Fibroblast of gingiva (primary cell): ENCODE data around the gene MPZL1.
"Not testable (repeated sequence)": the region's sequence is repeated elsewhere in the genome, so short reads cannot be mapped to it uniquely, and the experiment has no call there.

Source experiments
- DNase-seq: peaks from one replicate; pipeline ENCODE4 v3.0.0-alpha.2; 2011; ENCODE audit warnings: low read depth

Gene MPZL1

GRCh38 chr1:167719715-167720421 lies 1.9 kb upstream of the MPZL1 start:
- DNase-seq, result not testable (repeated sequence)

GRCh38 chr1:167720965-167721616 lies 691 bp upstream of the MPZL1 start:
- peak; percentile 69 for DNase-seq

GRCh38 chr1:167722152-167722869 lies 529 bp downstream of the MPZL1 start:
- DNase-seq, result no peak

GRCh38 chr1:167722870-167723251 lies 1.1 kb downstream of the MPZL1 start:
- no peak for DNase-seq

GRCh38 chr1:167723707-167724323 lies 2.0 kb downstream of the MPZL1 start:
- no peak for DNase-seq

- no peak for DNase-seq
These were observed 4.2 kb downstream of the MPZL1 start for GRCh38 chr1:167726008-167726407.

GRCh38 chr1:167728818-167729410 lies 7.1 kb downstream of the MPZL1 start:
- DNase-seq, result no peak

- no peak for DNase-seq
These were observed 12.4 kb downstream of the MPZL1 start for GRCh38 chr1:167734227-167734626.

- DNase-seq, result no peak
These were observed 13.1 kb downstream of the MPZL1 start for GRCh38 chr1:167734841-167735240.

- DNase-seq, result no peak
These were observed 15.4 kb downstream of the MPZL1 start for GRCh38 chr1:167737169-167737568.

GRCh38 chr1:167738158-167738557 lies 16.4 kb downstream of the MPZL1 start:
- no peak for DNase-seq

GRCh38 chr1:167739752-167740151 lies 18.0 kb downstream of the MPZL1 start:
- no peak for DNase-seq

- not testable (repeated sequence) for DNase-seq
These were observed 19.3 kb downstream of the MPZL1 start for GRCh38 chr1:167741103-167741502.

GRCh38 chr1:167742392-167743057 lies 20.7 kb downstream of the MPZL1 start:
- not testable (repeated sequence) for DNase-seq

GRCh38 chr1:167744901-167745300 lies 23.1 kb downstream of the MPZL1 start:
- no peak for DNase-seq

- no peak for DNase-seq
These were observed 24.4 kb downstream of the MPZL1 start for GRCh38 chr1:167746013-167746672.

GRCh38 chr1:167746988-167747655 lies 25.3 kb downstream of the MPZL1 start:
- DNase-seq, result no peak

- peak; percentile 26 for DNase-seq
These were observed 26.2 kb downstream of the MPZL1 start for GRCh38 chr1:167747988-167748387.

GRCh38 chr1:167748906-167749305 lies 27.1 kb downstream of the MPZL1 start:
- DNase-seq, result peak; percentile 19

- DNase-seq, result no peak
These were observed 28.0 kb downstream of the MPZL1 start for GRCh38 chr1:167749741-167750140.

GRCh38 chr1:167750641-167751040 lies 28.9 kb downstream of the MPZL1 start:
- no peak for DNase-seq
